H9 (cell line): ENCODE data around the gene CENPC. TPM values are rescaled to one million over a fixed set of nuclear protein-coding genes. Genes with fewer than 3 reads are reported as not detected.
A peak's percentile ranks its signal among the peaks of the same experiment; 100 is the strongest.

Experiments
- DNase-seq: peaks from one replicate; pipeline ENCODE4 v3.0.0-alpha.2; 2017
- H2AFZ ChIP-seq: one replicate; pipeline ENCODE4 v1.6.1; 2013; ENCODE audit warnings: mild to moderate bottlenecking, low read length, control low read depth, moderate library complexity
- H2AK5ac ChIP-seq: 2 replicates; pipeline ENCODE4 v1.6.1; 2013; ENCODE audit warnings: low read length, control low read depth, mixed read lengths; ENCODE audit not compliant: insufficient read length
- H2BK120ac ChIP-seq: one replicate; pipeline ENCODE4 v1.6.1; 2013; ENCODE audit warnings: low read depth, mild to moderate bottlenecking, low read length, control low read depth, inconsistent platforms; ENCODE audit not compliant: poor library complexity, severe bottlenecking
- H2BK12ac ChIP-seq: 2 replicates; pipeline ENCODE4 v1.6.1; 2013; ENCODE audit warnings: low read length, control low read depth, mixed read lengths, low read depth; ENCODE audit not compliant: insufficient read length
- H2BK15ac ChIP-seq: 2 replicates; pipeline ENCODE4 v1.6.1; 2013; ENCODE audit warnings: low read depth, low read length, control low read depth
- H2BK20ac ChIP-seq: one replicate; pipeline ENCODE4 v1.6.1; 2013; ENCODE audit warnings: low read depth, mild to moderate bottlenecking, low read length, control low read depth, inconsistent platforms; ENCODE audit not compliant: poor library complexity, severe bottlenecking
- H2BK5ac ChIP-seq: 2 replicates; pipeline ENCODE4 v1.6.1; 2013; ENCODE audit warnings: low read length, control low read depth, mixed read lengths; ENCODE audit not compliant: insufficient read length
- H3K14ac ChIP-seq: 2 replicates; pipeline ENCODE4 v1.6.1; 2013; ENCODE audit warnings: low read length, control low read depth; ENCODE audit not compliant: insufficient read depth
- H3K18ac ChIP-seq: 2 replicates; pipeline ENCODE4 v1.6.1; 2013; ENCODE audit warnings: low read depth, mild to moderate bottlenecking, mixed read lengths, low read length, control low read depth; ENCODE audit not compliant: insufficient read length
- H3K23ac ChIP-seq: 2 replicates; pipeline ENCODE4 v1.6.1; 2013; ENCODE audit warnings: low read length, control low read depth, mixed read lengths, low read depth; ENCODE audit not compliant: insufficient read length
- H3K23me2 ChIP-seq: 2 replicates; pipeline ENCODE4 v1.6.1; 2013; ENCODE audit warnings: low read depth, mild to moderate bottlenecking, mixed read lengths, low read length, control low read depth; ENCODE audit not compliant: insufficient read length, poor library complexity, severe bottlenecking
- H3K27ac ChIP-seq: 2 replicates; pipeline ENCODE4 v1.5.1; 2013; ENCODE audit warnings: low read length, control low read depth, mixed read lengths, low read depth; ENCODE audit not compliant: insufficient read length
- H3K27me3 ChIP-seq: 2 replicates; pipeline ENCODE4 v1.6.1; 2013; ENCODE audit warnings: low read length, control low read depth, inconsistent platforms; ENCODE audit not compliant: insufficient read depth
- H3K4ac ChIP-seq: 2 replicates; pipeline ENCODE4 v1.6.1; 2013; ENCODE audit warnings: low read depth, mild to moderate bottlenecking, control low read depth, inconsistent platforms, low read length, moderate library complexity
- H3K4me1 ChIP-seq: 2 replicates; pipeline ENCODE4 v1.6.1; 2013; ENCODE audit warnings: low read length, control low read depth, inconsistent platforms; ENCODE audit not compliant: insufficient read depth
- H3K4me2 ChIP-seq: 2 replicates; pipeline ENCODE4 v1.6.1; 2013; ENCODE audit warnings: low read length, control low read depth, mixed read lengths; ENCODE audit not compliant: insufficient read length, insufficient read depth
- H3K56ac ChIP-seq: 2 replicates; pipeline ENCODE4 v1.6.1; 2013; ENCODE audit warnings: low read depth, mild to moderate bottlenecking, mixed read lengths, low read length, control low read depth; ENCODE audit not compliant: insufficient read length
- H3K79me1 ChIP-seq: 2 replicates; pipeline ENCODE4 v1.6.1; 2013; ENCODE audit warnings: low read depth, mild to moderate bottlenecking, moderate library complexity, low read length, control low read depth, inconsistent platforms; ENCODE audit not compliant: insufficient read depth, poor library complexity, severe bottlenecking
- H3K79me2 ChIP-seq: 2 replicates; pipeline ENCODE4 v1.6.1; 2013; ENCODE audit warnings: low read length, control low read depth, inconsistent platforms; ENCODE audit not compliant: insufficient read depth
- H3K9ac ChIP-seq: 2 replicates; pipeline ENCODE4 v1.6.1; 2013; ENCODE audit warnings: low read length, control low read depth, mixed read lengths; ENCODE audit not compliant: insufficient read length; ENCODE audit errors: extremely low read depth
- H3K9me3 ChIP-seq: one replicate; pipeline ENCODE4 v1.6.1; 2013; ENCODE audit warnings: low read depth, low read length, inconsistent platforms; ENCODE audit not compliant: control insufficient read depth
- H3T11ph ChIP-seq: one replicate; pipeline ENCODE4 v1.6.1; 2013; ENCODE audit warnings: mild to moderate bottlenecking, low read length, control low read depth, inconsistent platforms
- H4K20me1 ChIP-seq: one replicate; pipeline ENCODE4 v1.6.1; 2013; ENCODE audit not compliant: control insufficient read depth, insufficient read length, insufficient read depth
- H4K5ac ChIP-seq: 2 replicates; pipeline ENCODE4 v1.6.1; 2013; ENCODE audit warnings: low read depth, mild to moderate bottlenecking, mixed read lengths, low read length, control low read depth; ENCODE audit not compliant: insufficient read length
- H4K8ac ChIP-seq: replicated peaks from 2 replicates; pipeline ENCODE4 v1.6.1; 2013; ENCODE audit warnings: low read length, control low read depth, mixed read lengths, low read depth; ENCODE audit not compliant: insufficient read length
- H4K91ac ChIP-seq: 2 replicates; pipeline ENCODE4 v1.6.1; 2013; ENCODE audit warnings: low read depth, mild to moderate bottlenecking, moderate library complexity, mixed read lengths, low read length, control low read depth; ENCODE audit not compliant: insufficient read length
- H3K27ac Mint-ChIP-seq, 3 experiments: 2 replicates in 2 of 3; 3 replicates in 1 of 3; pipeline ENCODE4 v1.8.0; 2020 to 2021; ENCODE audit warnings: mixed read lengths in 3 of 3, mild to moderate bottlenecking in 1 of 3, moderate library complexity in 1 of 3
- H3K27me3 Mint-ChIP-seq: 2 replicates; pipeline ENCODE4 v1.8.0; 2021; ENCODE audit warnings: low read depth, mild to moderate bottlenecking, moderate library complexity, mixed read lengths
- H3K36me3 Mint-ChIP-seq, 3 experiments: 2 replicates in 2 of 3; 3 replicates in 1 of 3; pipeline ENCODE4 v1.8.0; 2020 to 2021; ENCODE audit warnings: low read depth in 3 of 3, mixed read lengths in 3 of 3; ENCODE audit not compliant: insufficient read depth in 1 of 3
- H3K4me1 Mint-ChIP-seq, 2 experiments: 2 replicates each; pipeline ENCODE4 v1.8.0; 2020; ENCODE audit warnings: mixed read lengths in 2 of 2
- H3K4me3 Mint-ChIP-seq, 2 experiments: 2 replicates in 1 of 2; 3 replicates in 1 of 2; pipeline ENCODE4 v1.8.0; 2020 to 2021; ENCODE audit warnings: mild to moderate bottlenecking in 2 of 2, mixed read lengths in 2 of 2, moderate library complexity in 1 of 2
- H3K9me3 Mint-ChIP-seq, 2 experiments: 2 replicates in 1 of 2; 3 replicates in 1 of 2; pipeline ENCODE4 v1.8.0; 2020; ENCODE audit warnings: mild to moderate bottlenecking in 2 of 2, mixed read lengths in 2 of 2, moderate library complexity in 1 of 2
- CTCF ChIP-seq: fragments of 200-600 bp; sonication (generic); conservative IDR thresholded peaks from 3 replicates; pipeline ENCODE4 v1.8.0; 2021; ENCODE audit warnings: antibody characterized with exemption, mild to moderate bottlenecking
- WGBS: extraction: QIAGEN DNeasy Blood & Tissue Kit; methylation state at CpG from one replicate; pipeline ENCODE4 v1.1.7; 2013; ENCODE audit warnings: missing lambda C conversion rate, low lambda C conversion rate, mixed read lengths; ENCODE audit not compliant: insufficient read length; ENCODE audit errors: extremely low coverage; 5-methylcytosine and 5-hydroxymethylcytosine counted together
- total RNA-seq: library from RNA; stranded (reverse); gene quantifications from 2 replicates; pipeline ENCODE4 v1.2.1, GENCODE V29; 2021

Gene CENPC
- total RNA-seq, 1 experiment from 2014 or later = 18.8 TPM

- no peak overlapping the region for H3T11ph ChIP-seq
- no peak overlapping the region for H3K14ac ChIP-seq
- Mint-ChIP-seq H3K9me3 (peaks cover 7% of the 10 kb centered on the region in 2 experiments; a peak in 4 of 5 replicates), H3K4me1 (peaks cover 2 to 9% of the 10 kb centered on the region in 2 experiments), H3K4me3 (no peak overlapping the region), H3K36me3 (peaks cover 13 to 16% (median 14%) of the 10 kb centered on the region in 3 experiments; a peak in 6 of 7 replicates), H3K27ac (0 out of 7 replicates have a peak overlapping the region, but pooled peaks of 1 of the 3 experiments have one; percentile 63), H3K27me3 (no peaks in the 10 kb centered on the region)
- no peak for TF ChIP-seq CTCF
- H2BK20ac ChIP-seq = no peak overlapping the region
- H3K27me3 ChIP-seq = no peaks in the 10 kb centered on the region
- H2AFZ ChIP-seq = no peak overlapping the region
- H3K9ac ChIP-seq = no peak overlapping the region
- no peaks in the 10 kb centered on the region for H3K79me1 ChIP-seq
- H3K23me2 ChIP-seq = no peaks in the 10 kb centered on the region
- H4K91ac ChIP-seq = no peak overlapping the region
- H4K5ac ChIP-seq = no peak overlapping the region
- H4K20me1 ChIP-seq = no peaks in the 10 kb centered on the region
- no peak for DNase-seq
- no peak overlapping the region for H3K27ac ChIP-seq
- H2BK15ac ChIP-seq = no peak overlapping the region
- H4K8ac ChIP-seq = no peak overlapping the region
- H2BK12ac ChIP-seq = no peak overlapping the region
- H3K23ac ChIP-seq = no peak overlapping the region
- H2BK5ac ChIP-seq = no peak overlapping the region
- H3K4ac ChIP-seq = no peak overlapping the region
- no peak overlapping the region for H2BK120ac ChIP-seq
- H3K9me3 ChIP-seq = no peaks in the 10 kb centered on the region
- H3K56ac ChIP-seq = no peak overlapping the region
- no CpG with 5 or more reads among the region's 2 CpGs for WGBS
- H2AK5ac ChIP-seq = no peak overlapping the region
- H3K4me2 ChIP-seq = no peak overlapping the region
- H3K18ac ChIP-seq = no peak overlapping the region
- no peaks in the 10 kb centered on the region for H3K4me1 ChIP-seq
- no peaks in the 10 kb centered on the region for H3K79me2 ChIP-seq
Measured at GRCh38 chr4:67460574-67460973, 84.7 kb downstream of the CENPC start.
